SK-N-SH treated with all-trans-retinoic acid at 6 μM for 48 hours (cell line): Measurements from ENCODE around the gene DCTN4.

Experiments
- CREB5 ChIP-seq: fragments of 250-450 bp; sonication (Bioruptor Pico); IDR thresholded peaks from 2 replicates; pipeline ENCODE4 v1.5.1; 2020; ENCODE audit warnings: low read depth, mild to moderate bottlenecking, moderate library complexity
- RARB ChIP-seq: fragments of 250-450 bp; sonication (Bioruptor Pico); IDR thresholded peaks from 2 replicates; pipeline ENCODE4 v1.8.0; 2021; ENCODE audit warnings: mild to moderate bottlenecking, moderate library complexity
- ZNF70 ChIP-seq: fragments of 450-650 bp; formaldehyde crosslinking; IDR thresholded peaks from 2 replicates; pipeline ENCODE4 v1.5.0; 2020; ENCODE audit warnings: mild to moderate bottlenecking, moderate library complexity

- TF ChIP-seq ZNF70 (CRISPR knock-in tag) (no peak), CREB5 (no peak), RARB (CRISPR knock-in tag) (no peak)
Observed at GRCh38 chr5:150753463-150753862, 5.4 kb downstream of the DCTN4 start.
